K562 (cell line): ENCODE results near the gene HPD. TPM values are rescaled to one million over a fixed set of nuclear protein-coding genes. Genes with fewer than 3 reads are reported as not detected.
A peak's percentile ranks its signal among the peaks of the same experiment; 100 is the strongest.

Experiments used
- CCNT2 ChIP-seq: IDR thresholded peaks from 2 replicates; pipeline ENCODE4 v1.6.1; 2011; ENCODE audit warnings: borderline replicate concordance, low read depth, mild to moderate bottlenecking, moderate library complexity, mixed read lengths, low read length; ENCODE audit not compliant: insufficient read length; ENCODE audit errors: extremely low read depth
- CEBPG ChIP-seq, 3 experiments: fragments of 200-800 bp in 1 of 3; sonication (Bioruptor generic) in 1 of 3; sonication (generic) in 1 of 3; formaldehyde crosslinking in 1 of 3; IDR thresholded peaks in 2 of 3; conservative IDR thresholded peaks in 1 of 3; 2 replicates each; pipeline versions ENCODE4 v1.6.1 to v1.8.0; 2016 to 2022; ENCODE audit warnings: missing compliant biosample characterization in 2 of 3, missing genetic modification characterization in 2 of 3, mild to moderate bottlenecking in 1 of 3, missing genetic modification reagents in 1 of 3
- CTBP1 ChIP-seq: fragments of 450-650 bp; IDR thresholded peaks from 2 replicates; pipeline ENCODE4 v1.6.1; 2016; ENCODE audit warnings: borderline replicate concordance
- DPF2 ChIP-seq: fragments of 450-650 bp; IDR thresholded peaks from 2 replicates; pipeline ENCODE4 v1.6.1; 2016
- ETV6 ChIP-seq, 3 experiments: fragments of 150-350 bp in 1 of 3; sonication (generic) in 1 of 3; formaldehyde crosslinking in 1 of 3; IDR thresholded peaks; 2 replicates each; pipeline versions ENCODE4 v1.6.1 to v1.8.0; 2014 to 2022; ENCODE audit warnings: borderline replicate concordance in 2 of 3, low read depth in 2 of 3, antibody characterized with exemption in 1 of 3, low read length in 1 of 3, mild to moderate bottlenecking in 1 of 3, missing genetic modification reagents in 1 of 3
- FOXK2 ChIP-seq, 2 experiments: fragments of 450-650 bp; IDR thresholded peaks in 1 of 2; conservative IDR thresholded peaks in 1 of 2; 2 replicates each; pipeline ENCODE4 v1.6.1; 2016; ENCODE audit warnings: low read depth in 2 of 2, mild to moderate bottlenecking in 1 of 2
- HDAC6 ChIP-seq: IDR thresholded peaks from 2 replicates; pipeline ENCODE4 v1.6.1; 2012; ENCODE audit warnings: low read depth, mild to moderate bottlenecking, control low read depth, inconsistent platforms, low read length, moderate library complexity
- PATZ1 ChIP-seq: fragments of 250-450 bp; sonication (Bioruptor Pico); IDR thresholded peaks from 2 replicates; pipeline ENCODE4 v1.5.0; 2020; ENCODE audit warnings: mild to moderate bottlenecking, borderline replicate concordance
- SLC30A9 ChIP-seq: fragments of 250-450 bp; sonication (Bioruptor Pico); IDR thresholded peaks from 2 replicates; pipeline ENCODE4 v1.8.0; 2022; ENCODE audit warnings: mild to moderate bottlenecking, moderate library complexity
- ZC3H4 ChIP-seq: sonication (generic); formaldehyde crosslinking; IDR thresholded peaks from 2 replicates; pipeline ENCODE4 v1.9.0; 2021; ENCODE audit warnings: missing genetic modification reagents, borderline replicate concordance
- ZNF431 ChIP-seq: sonication (generic); formaldehyde crosslinking; IDR thresholded peaks from 2 replicates; pipeline ENCODE4 v1.8.0; 2022; ENCODE audit warnings: mild to moderate bottlenecking, missing genetic modification reagents
- ZNF436 ChIP-seq: fragments of 250-450, 450-650 bp; sonication (Bioruptor Pico); formaldehyde crosslinking; IDR thresholded peaks from 2 replicates; pipeline ENCODE4 v1.7.0; 2020; ENCODE audit warnings: mild to moderate bottlenecking
- ZNF511 ChIP-seq: sonication (generic); formaldehyde crosslinking; IDR thresholded peaks from 2 replicates; pipeline ENCODE4 v1.8.0; 2022; ENCODE audit warnings: mild to moderate bottlenecking, missing genetic modification reagents
- ZNF584 ChIP-seq: fragments of 200-800 bp; sonication (Bioruptor generic); IDR thresholded peaks from 2 replicates; pipeline ENCODE4 v1.6.1; 2016; ENCODE audit warnings: low read depth, mild to moderate bottlenecking, missing genetic modification characterization, missing compliant biosample characterization
- polyA plus RNA-seq, 8 experiments: library from polyadenylated mRNA; depleted of rRNA in 4 of 8; stranded (reverse) in 5 of 8; unstranded in 3 of 8; fragments of >200 nt; fragmentation: Nextera tagmentation in 2 of 8; fragmentation: Illumina TruSeq in 1 of 8; extraction: Ambion mirVana in 2 of 8; extraction: Trizol in 1 of 8; gene quantifications; 2 replicates each; pipeline versions ENCODE4 v1.2.1 to v1.2.3, GENCODE V29; 2011 to 2014; ENCODE audit warnings: inconsistent platforms in 1 of 8, missing spikeins in 1 of 8
- total RNA-seq, 7 experiments: library from RNA; depleted of rRNA in 6 of 7; stranded (reverse); fragments of >200 nt in 6 of 7; fragmentation: Illumina TruSeq in 2 of 7; extraction: Trizol in 2 of 7; gene quantifications; 2 replicates each; pipeline versions ENCODE4 v1.2.1 to v1.2.3, GENCODE V29; 2011 to 2021; ENCODE audit warnings: low replicate concordance in 1 of 7
- TF ChIP-seq, protein P1 (sequence below): fragments of 450-650 bp; IDR thresholded peaks from 2 replicates; pipeline ENCODE4 v1.6.1; 2016; ENCODE audit warnings: low read depth

HPD gene
- total and polyA plus RNA-seq, 9 of the 15 experiments (the other 6 are each of a cell fraction or from before 2014, with no cell fraction given), result 0.06 to 0.29 (median 0.07) TPM; not detected in 4

DNA sequence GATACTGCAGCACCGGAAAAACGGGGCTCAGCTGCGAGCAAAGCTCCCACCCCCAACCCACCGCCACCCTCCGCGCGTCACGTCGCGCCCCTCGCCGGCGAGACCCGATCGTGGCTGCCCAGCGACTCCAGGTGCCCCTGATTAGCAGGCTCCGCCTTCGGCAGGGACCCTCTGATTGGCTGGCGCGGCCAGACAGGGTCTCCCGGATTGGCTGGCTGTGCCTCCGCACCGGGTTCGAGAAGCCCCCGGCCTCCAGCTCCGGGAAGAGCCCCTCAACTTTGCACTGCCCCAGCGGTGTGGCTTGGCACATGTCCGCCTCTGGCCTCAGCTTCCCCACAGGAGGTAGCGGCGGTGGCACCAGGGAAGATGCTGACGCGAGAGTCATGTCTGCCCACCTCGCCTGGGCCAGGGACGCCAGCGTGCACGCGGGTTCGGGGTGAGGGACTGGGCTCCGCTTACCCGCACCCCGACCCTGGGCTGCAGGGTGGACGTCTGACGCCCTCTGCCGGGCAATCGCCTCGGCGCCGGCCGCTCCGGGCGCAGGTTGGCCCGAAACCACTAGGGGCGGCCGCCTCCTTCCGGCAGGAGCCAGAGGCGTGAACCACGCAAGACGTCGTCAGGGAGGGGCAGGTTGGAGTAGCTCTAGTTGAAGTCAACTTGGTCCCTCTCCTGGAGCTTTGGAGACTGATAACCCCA lies 64.7 kb downstream of the HPD start (continued):
- TF ChIP-seq CCNT2, result peak; percentile 84
- TF ChIP-seq ZC3H4, result no peak
- no peak for TF ChIP-seq SLC30A9
- TF ChIP-seq HDAC6, result no peak
- peak; percentile 74; the same call in 1 of the 2 replicates for TF ChIP-seq ZNF431 (CRISPR knock-in tag)
- TF ChIP-seq ZNF584 (CRISPR knock-in tag), result no peak
- TF ChIP-seq ZNF511 (CRISPR knock-in tag), result no peak
- TF ChIP-seq, protein P1, sequence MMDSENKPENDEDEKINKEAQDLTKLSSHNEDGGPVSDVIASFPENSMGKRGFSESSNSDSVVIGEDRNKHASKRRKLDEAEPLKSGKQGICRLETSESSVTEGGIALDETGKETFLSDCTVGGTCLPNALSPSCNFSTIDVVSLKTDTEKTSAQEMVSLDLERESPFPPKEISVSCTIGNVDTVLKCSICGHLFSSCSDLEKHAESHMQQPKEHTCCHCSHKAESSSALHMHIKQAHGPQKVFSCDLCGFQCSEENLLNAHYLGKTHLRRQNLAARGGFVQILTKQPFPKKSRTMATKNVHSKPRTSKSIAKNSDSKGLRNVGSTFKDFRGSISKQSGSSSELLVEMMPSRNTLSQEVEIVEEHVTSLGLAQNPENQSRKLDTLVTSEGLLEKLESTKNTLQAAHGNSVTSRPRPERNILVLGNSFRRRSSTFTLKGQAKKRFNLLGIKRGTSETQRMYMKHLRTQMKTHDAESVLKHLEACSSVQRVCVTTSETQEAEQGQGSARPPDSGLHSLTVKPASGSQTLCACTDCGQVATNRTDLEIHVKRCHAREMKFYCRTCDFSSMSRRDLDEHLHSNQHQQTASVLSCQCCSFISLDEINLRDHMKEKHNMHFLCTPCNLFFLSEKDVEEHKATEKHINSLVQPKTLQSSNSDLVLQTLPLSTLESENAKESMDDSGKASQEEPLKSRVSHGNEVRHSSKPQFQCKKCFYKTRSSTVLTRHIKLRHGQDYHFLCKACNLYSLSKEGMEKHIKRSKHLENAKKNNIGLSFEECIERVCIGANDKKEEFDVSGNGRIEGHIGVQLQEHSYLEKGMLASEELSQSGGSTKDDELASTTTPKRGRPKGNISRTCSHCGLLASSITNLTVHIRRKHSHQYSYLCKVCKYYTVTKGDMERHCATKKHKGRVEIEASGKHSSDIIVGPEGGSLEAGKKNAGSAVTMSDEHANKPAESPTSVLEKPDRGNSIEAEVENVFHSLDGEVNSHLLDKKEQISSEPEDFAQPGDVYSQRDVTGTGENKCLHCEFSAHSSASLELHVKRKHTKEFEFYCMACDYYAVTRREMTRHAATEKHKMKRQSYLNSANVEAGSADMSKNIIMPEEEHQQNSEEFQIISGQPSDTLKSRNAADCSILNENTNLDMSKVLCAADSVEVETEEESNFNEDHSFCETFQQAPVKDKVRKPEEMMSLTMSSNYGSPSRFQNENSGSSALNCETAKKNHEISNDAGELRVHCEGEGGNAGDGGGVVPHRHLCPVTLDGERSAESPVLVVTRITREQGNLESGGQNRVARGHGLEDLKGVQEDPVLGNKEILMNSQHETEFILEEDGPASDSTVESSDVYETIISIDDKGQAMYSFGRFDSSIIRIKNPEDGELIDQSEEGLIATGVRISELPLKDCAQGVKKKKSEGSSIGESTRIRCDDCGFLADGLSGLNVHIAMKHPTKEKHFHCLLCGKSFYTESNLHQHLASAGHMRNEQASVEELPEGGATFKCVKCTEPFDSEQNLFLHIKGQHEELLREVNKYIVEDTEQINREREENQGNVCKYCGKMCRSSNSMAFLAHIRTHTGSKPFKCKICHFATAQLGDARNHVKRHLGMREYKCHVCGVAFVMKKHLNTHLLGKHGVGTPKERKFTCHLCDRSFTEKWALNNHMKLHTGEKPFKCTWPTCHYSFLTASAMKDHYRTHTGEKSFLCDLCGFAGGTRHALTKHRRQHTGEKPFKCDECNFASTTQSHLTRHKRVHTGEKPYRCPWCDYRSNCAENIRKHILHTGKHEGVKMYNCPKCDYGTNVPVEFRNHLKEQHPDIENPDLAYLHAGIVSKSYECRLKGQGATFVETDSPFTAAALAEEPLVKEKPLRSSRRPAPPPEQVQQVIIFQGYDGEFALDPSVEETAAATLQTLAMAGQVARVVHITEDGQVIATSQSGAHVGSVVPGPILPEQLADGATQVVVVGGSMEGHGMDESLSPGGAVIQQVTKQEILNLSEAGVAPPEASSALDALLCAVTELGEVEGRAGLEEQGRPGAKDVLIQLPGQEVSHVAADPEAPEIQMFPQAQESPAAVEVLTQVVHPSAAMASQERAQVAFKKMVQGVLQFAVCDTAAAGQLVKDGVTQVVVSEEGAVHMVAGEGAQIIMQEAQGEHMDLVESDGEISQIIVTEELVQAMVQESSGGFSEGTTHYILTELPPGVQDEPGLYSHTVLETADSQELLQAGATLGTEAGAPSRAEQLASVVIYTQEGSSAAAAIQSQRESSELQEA, result no peak
- TF ChIP-seq DPF2, result peak; percentile 24; the same call in 1 of the 2 replicates
- no peak for TF ChIP-seq ETV6 (IDR thresholded peaks at IDR 0.05; ENCODE audit: borderline replicate concordance in 1 of 2, low read depth in 2 of 2, low read length in 1 of 2)
- no peak; the same call in 1 of the 2 replicates for TF ChIP-seq ETV6 (CRISPR knock-in tag; IDR thresholded peaks at IDR 0.05; ENCODE audit: borderline replicate concordance)
- peak; percentile 38; the same call in 1 of the 2 replicates for TF ChIP-seq CEBPG (CRISPR knock-in tag; IDR thresholded peaks at IDR 0.05)
- no peak for TF ChIP-seq CEBPG (tag; conservative IDR thresholded peaks at IDR 0.05 in 1 of 2, IDR thresholded peaks at IDR 0.05 in 1 of 2)
- 0 out of 4 replicates have a peak, but pooled peaks of 1 of the 2 experiments have one; percentile 45 for TF ChIP-seq FOXK2 (conservative IDR thresholded peaks at IDR 0.05 in 1 of 2, IDR thresholded peaks at IDR 0.05 in 1 of 2; ENCODE audit: low read depth in 2 of 2)
- no peak for TF ChIP-seq PATZ1 (CRISPR knock-in tag)
- TF ChIP-seq CTBP1, result peak; percentile 85
- TF ChIP-seq ZNF436 (CRISPR knock-in tag), result no peak
